GM12878 (cell line): ENCODE data around the gene GRIK2. TPM values are rescaled to one million over a fixed set of nuclear protein-coding genes. Genes with fewer than 3 reads are reported as not detected.

Experiments
- ATAC-seq: fragments of 200-7000 bp; cut with Tn5 transposase; 3 replicates; pipeline ENCODE4 v1.9.1; 2020; ENCODE audit warnings: mild to moderate bottlenecking, moderate library complexity
- BruUV-seq: library from RNA; stranded (reverse); fragments of 400-500 nt; replicated peaks from 2 replicates; lab custom pipeline; 2021; lab: Mats Ljungman, UMichigan
- CTCF ChIA-PET: fragments of 300-600 bp; sonication (Branson Sonifier 250); formaldehyde crosslinking; extraction: SDS; loops from one replicate; lab custom pipeline; 2021; ENCODE audit warnings: inconsistent platforms; lab: Yijun Ruan, JAX
- POLR2A ChIA-PET: fragments of 350-600 bp; formaldehyde crosslinking; extraction: SDS; loops from one replicate; lab custom pipeline; 2021; ENCODE audit warnings: inconsistent platforms; lab: Charles Lee
- RAD21 ChIA-PET: fragments of 300-600 bp; sonication (Branson Sonifier 250); formaldehyde crosslinking; loops from one replicate; lab custom pipeline; 2023; ENCODE audit warnings: antibody characterized with exemption; ENCODE audit not compliant: unreplicated experiment; lab: Charles Lee
- SMC1A ChIA-PET: fragments of 300-600 bp; sonication (Branson Sonifier 250); formaldehyde crosslinking; loops from one replicate; lab custom pipeline; 2023; ENCODE audit not compliant: unreplicated experiment, uncharacterized antibody; lab: Charles Lee
- DNase-seq: peaks from one replicate; pipeline ENCODE4 v3.0.0-alpha.2; 2011; ENCODE audit warnings: low read depth, low spot score
- FAIRE-seq: peaks from 3 replicates; lab custom pipeline; 2011; peaks lifted over from hg19 to GRCh38; lab: Jason Lieb, UNC
- H2AFZ ChIP-seq: 2 replicates; pipeline ENCODE4 v1.6.0; 2011; ENCODE audit warnings: low read depth, low read length, control low read depth; ENCODE audit not compliant: control insufficient read depth
- H3K27ac ChIP-seq: 2 replicates; pipeline ENCODE4 v1.5.1; 2011; ENCODE audit warnings: control low read depth; ENCODE audit not compliant: control insufficient read depth, insufficient read depth
- H3K27me3 ChIP-seq, 2 experiments: replicated peaks in 1 of 2; 2 replicates each; pipeline versions ENCODE4 v1.6.0 to v1.6.1; 2011; ENCODE audit warnings: low read length in 1 of 2; ENCODE audit not compliant: control insufficient read depth in 2 of 2, insufficient read depth in 2 of 2
- H3K36me3 ChIP-seq, 2 experiments: 2 replicates each; pipeline ENCODE4 v1.5.1; 2011; ENCODE audit warnings: low read length in 1 of 2; ENCODE audit not compliant: control insufficient read depth in 2 of 2, insufficient read depth in 2 of 2
- H3K4me1 ChIP-seq: 2 replicates; pipeline ENCODE4 v1.6.1; 2011; ENCODE audit warnings: mild to moderate bottlenecking, low read length, moderate library complexity, mixed read lengths; ENCODE audit not compliant: control insufficient read depth, insufficient read depth
- H3K4me2 ChIP-seq: 2 replicates; pipeline ENCODE4 v1.6.0; 2011; ENCODE audit warnings: control low read depth; ENCODE audit not compliant: control insufficient read depth, insufficient read depth
- H3K4me3 ChIP-seq: fragments of 200-600 bp; sonication (generic); 2 replicates; pipeline ENCODE4 v1.5.1; 2016
- H3K79me2 ChIP-seq: 2 replicates; pipeline ENCODE4 v1.6.0; 2011; ENCODE audit warnings: low read length; ENCODE audit not compliant: control insufficient read depth, insufficient read depth
- H3K9ac ChIP-seq: 2 replicates; pipeline ENCODE4 v1.8.0; 2011; ENCODE audit warnings: low read length, control low read depth, mixed read lengths; ENCODE audit not compliant: control insufficient read depth, insufficient read depth
- H3K9me3 ChIP-seq: replicated peaks from 3 replicates; pipeline ENCODE4 v1.5.1; 2011; ENCODE audit warnings: mild to moderate bottlenecking, low read length; ENCODE audit not compliant: control insufficient read depth, insufficient read depth
- H4K20me1 ChIP-seq: 2 replicates; pipeline ENCODE4 v1.6.0; 2011; ENCODE audit not compliant: control insufficient read depth, insufficient read depth
- BACH1 ChIP-seq: fragments of 450-650 bp; IDR thresholded peaks from 2 replicates; pipeline ENCODE4 v1.6.1; 2017; ENCODE audit warnings: mild to moderate bottlenecking, borderline replicate concordance
- CREM ChIP-seq: IDR thresholded peaks from 2 replicates; pipeline ENCODE4 v1.6.1; 2014; ENCODE audit warnings: antibody characterized with exemption, low read depth
- GABPA ChIP-seq: IDR thresholded peaks from 2 replicates; pipeline ENCODE4 v1.6.1; 2014; ENCODE audit warnings: antibody characterized with exemption, low read depth, mild to moderate bottlenecking, inconsistent platforms
- IKZF2 ChIP-seq, 2 experiments: fragments of 450-650 bp; IDR thresholded peaks; 2 replicates each; pipeline ENCODE4 v1.6.1; 2017; ENCODE audit warnings: mild to moderate bottlenecking in 2 of 2, moderate library complexity in 2 of 2
- NR2F1 ChIP-seq: fragments of 450-650 bp; conservative IDR thresholded peaks from 2 replicates; pipeline ENCODE4 v1.6.1; 2017; ENCODE audit warnings: mild to moderate bottlenecking
- SREBF2 ChIP-seq: IDR thresholded peaks from 2 replicates; pipeline ENCODE4 v1.6.1; 2012; ENCODE audit warnings: mild to moderate bottlenecking, low read length
- ZNF207 ChIP-seq: fragments of 450-650 bp; IDR thresholded peaks from 2 replicates; pipeline ENCODE4 v1.6.1; 2014; ENCODE audit warnings: antibody characterized with exemption, mild to moderate bottlenecking, borderline replicate concordance
- ZSCAN29 ChIP-seq: fragments of 450-650 bp; IDR thresholded peaks from 2 replicates; pipeline ENCODE4 v1.6.1; 2017; ENCODE audit warnings: mild to moderate bottlenecking, moderate library complexity
- WGBS: methylation state at CpG from one replicate; pipeline ENCODE4 v1.1.6; 2016; ENCODE audit warnings: low lambda C conversion rate; ENCODE audit not compliant: insufficient replicate concordance, insufficient coverage; ENCODE audit errors: missing lambda C conversion rate; 5-methylcytosine and 5-hydroxymethylcytosine counted together
- in situ Hi-C: fragments of 300-500 bp; cut with MboI; formaldehyde crosslinking; loops from 9 replicates; pipeline ENCODE4 v1.14.3; 2018; ENCODE audit warnings: mixed read lengths
- intact Hi-C: fragments of 100-400 bp; cut with micrococcal nuclease; formaldehyde crosslinking; loops from one replicate; pipeline ENCODE4 v1.14.2; 2022; ENCODE audit not compliant: unreplicated experiment
- polyA plus RNA-seq, 11 experiments: library from polyadenylated mRNA; depleted of rRNA in 4 of 11; unstranded in 6 of 11; stranded (reverse) in 5 of 11; fragments of >200 nt; fragmentation: Nextera tagmentation in 4 of 11; fragmentation: Illumina TruSeq in 1 of 11; extraction: Ambion mirVana in 4 of 11; extraction: Trizol in 1 of 11; gene quantifications; 1 replicate in 1 of 11; 2 replicates in 10 of 11; pipeline versions ENCODE4 v1.2.1 to v1.2.3, GENCODE V29; 2011 to 2016; ENCODE audit warnings: inconsistent platforms in 2 of 11, missing spikeins in 2 of 11, low read depth in 1 of 11
- total RNA-seq, 4 experiments: library from RNA; depleted of rRNA in 3 of 4; stranded (reverse); fragments of >200 nt in 3 of 4; fragmentation: Illumina TruSeq in 1 of 4; extraction: Trizol in 1 of 4; gene quantifications; 2 replicates each; pipeline versions ENCODE4 v1.2.1 to v1.2.3, GENCODE V29; 2013 to 2021
- TF ChIP-seq, protein P1 (sequence below): fragments of 450-650 bp; IDR thresholded peaks from 2 replicates; pipeline ENCODE4 v1.6.1; 2017; ENCODE audit warnings: low read depth, mild to moderate bottlenecking, moderate library complexity
- TF ChIP-seq, protein P2 (sequence below): fragments of 450-650 bp; formaldehyde crosslinking; IDR thresholded peaks from 2 replicates; pipeline ENCODE4 v1.4.0; 2020; ENCODE audit warnings: mild to moderate bottlenecking, moderate library complexity
- TF ChIP-seq, protein P3 (sequence below): fragments of 450-650 bp; IDR thresholded peaks from 2 replicates; pipeline ENCODE4 v1.6.1; 2018; ENCODE audit warnings: mild to moderate bottlenecking, low read depth, moderate library complexity; ENCODE audit not compliant: partially characterized antibody
- TF ChIP-seq, protein P4 (sequence below): fragments of 450-650 bp; IDR thresholded peaks from 2 replicates; pipeline ENCODE4 v1.6.1; 2014; ENCODE audit warnings: mild to moderate bottlenecking
- TF ChIP-seq, protein P5 (sequence below): fragments of 450-650 bp; IDR thresholded peaks from 2 replicates; pipeline ENCODE4 v1.6.1; 2016; ENCODE audit warnings: mild to moderate bottlenecking

GRIK2 gene
- total and polyA plus RNA-seq, 10 of the 15 experiments (the other 5 are each of a cell fraction or from before 2014, with no cell fraction given): not detected

DNA sequence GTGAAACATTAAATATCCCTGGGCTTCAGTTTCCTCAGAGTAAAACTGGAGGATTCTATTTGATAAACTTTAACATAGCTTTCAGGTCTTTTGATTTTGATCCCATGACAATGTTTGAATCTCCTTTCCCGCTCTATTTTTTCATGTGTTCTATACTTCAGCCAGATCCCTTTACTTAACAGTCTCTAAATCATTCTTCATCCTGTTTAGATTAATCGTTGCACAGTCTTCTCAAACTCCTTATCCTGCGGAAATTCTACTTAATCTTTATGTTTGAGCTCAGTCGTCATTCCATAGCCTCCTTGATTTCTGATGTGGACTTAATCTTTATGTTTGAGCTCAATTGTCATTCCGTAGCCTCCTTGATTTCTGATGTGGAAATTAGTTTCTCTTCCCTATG is 57.4 kb downstream of the GRIK2 start:
- no TSS peak for BruUV-seq
- in situ Hi-C loops: no loop called here

More for the DNA sequence above, 57.4 kb downstream of the GRIK2 start:
- no peaks in the 10 kb centered on the region for H3K9me3 ChIP-seq
- intact Hi-C loops: no loop called here
- no peaks in the 10 kb centered on the region for H3K4me1 ChIP-seq
- no peaks in the 10 kb centered on the region for H3K36me3 ChIP-seq
- ChIA-PET RAD21 (no interaction called here), POLR2A (no interaction called here), CTCF (interaction anchor here (0.9 kb wide), 1 partner anchor 22 kb away, joined by 3 read pairs; no protein-coding TSS in a partner anchor), SMC1A (interaction anchor here (1.2 to 1.4 kb wide), 2 partner anchors 8 to 227 kb away, joined by 3 read pairs; no protein-coding TSS in a partner anchor)
- H3K4me2 ChIP-seq: no peak overlapping the region
- H3K9ac ChIP-seq: no peak overlapping the region
- FAIRE-seq (no peak), ATAC-seq (no peak), DNase-seq (no peak)
- no peak overlapping the region for H3K27ac ChIP-seq
- H4K20me1 ChIP-seq: no peaks in the 10 kb centered on the region
- no peaks in the 10 kb centered on the region for H3K79me2 ChIP-seq
- no peak overlapping the region for H2AFZ ChIP-seq
- H3K27me3 ChIP-seq: no peaks in the 10 kb centered on the region
- WGBS: 44% methylated on average over 5 of the region's 5 CpGs
- no peak overlapping the region for H3K4me3 ChIP-seq
- TF ChIP-seq, protein P1, sequence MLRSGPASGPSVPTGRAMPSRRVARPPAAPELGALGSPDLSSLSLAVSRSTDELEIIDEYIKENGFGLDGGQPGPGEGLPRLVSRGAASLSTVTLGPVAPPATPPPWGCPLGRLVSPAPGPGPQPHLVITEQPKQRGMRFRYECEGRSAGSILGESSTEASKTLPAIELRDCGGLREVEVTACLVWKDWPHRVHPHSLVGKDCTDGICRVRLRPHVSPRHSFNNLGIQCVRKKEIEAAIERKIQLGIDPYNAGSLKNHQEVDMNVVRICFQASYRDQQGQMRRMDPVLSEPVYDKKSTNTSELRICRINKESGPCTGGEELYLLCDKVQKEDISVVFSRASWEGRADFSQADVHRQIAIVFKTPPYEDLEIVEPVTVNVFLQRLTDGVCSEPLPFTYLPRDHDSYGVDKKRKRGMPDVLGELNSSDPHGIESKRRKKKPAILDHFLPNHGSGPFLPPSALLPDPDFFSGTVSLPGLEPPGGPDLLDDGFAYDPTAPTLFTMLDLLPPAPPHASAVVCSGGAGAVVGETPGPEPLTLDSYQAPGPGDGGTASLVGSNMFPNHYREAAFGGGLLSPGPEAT: no peak
- TF ChIP-seq NR2F1: no peak
- TF ChIP-seq, protein P2, sequence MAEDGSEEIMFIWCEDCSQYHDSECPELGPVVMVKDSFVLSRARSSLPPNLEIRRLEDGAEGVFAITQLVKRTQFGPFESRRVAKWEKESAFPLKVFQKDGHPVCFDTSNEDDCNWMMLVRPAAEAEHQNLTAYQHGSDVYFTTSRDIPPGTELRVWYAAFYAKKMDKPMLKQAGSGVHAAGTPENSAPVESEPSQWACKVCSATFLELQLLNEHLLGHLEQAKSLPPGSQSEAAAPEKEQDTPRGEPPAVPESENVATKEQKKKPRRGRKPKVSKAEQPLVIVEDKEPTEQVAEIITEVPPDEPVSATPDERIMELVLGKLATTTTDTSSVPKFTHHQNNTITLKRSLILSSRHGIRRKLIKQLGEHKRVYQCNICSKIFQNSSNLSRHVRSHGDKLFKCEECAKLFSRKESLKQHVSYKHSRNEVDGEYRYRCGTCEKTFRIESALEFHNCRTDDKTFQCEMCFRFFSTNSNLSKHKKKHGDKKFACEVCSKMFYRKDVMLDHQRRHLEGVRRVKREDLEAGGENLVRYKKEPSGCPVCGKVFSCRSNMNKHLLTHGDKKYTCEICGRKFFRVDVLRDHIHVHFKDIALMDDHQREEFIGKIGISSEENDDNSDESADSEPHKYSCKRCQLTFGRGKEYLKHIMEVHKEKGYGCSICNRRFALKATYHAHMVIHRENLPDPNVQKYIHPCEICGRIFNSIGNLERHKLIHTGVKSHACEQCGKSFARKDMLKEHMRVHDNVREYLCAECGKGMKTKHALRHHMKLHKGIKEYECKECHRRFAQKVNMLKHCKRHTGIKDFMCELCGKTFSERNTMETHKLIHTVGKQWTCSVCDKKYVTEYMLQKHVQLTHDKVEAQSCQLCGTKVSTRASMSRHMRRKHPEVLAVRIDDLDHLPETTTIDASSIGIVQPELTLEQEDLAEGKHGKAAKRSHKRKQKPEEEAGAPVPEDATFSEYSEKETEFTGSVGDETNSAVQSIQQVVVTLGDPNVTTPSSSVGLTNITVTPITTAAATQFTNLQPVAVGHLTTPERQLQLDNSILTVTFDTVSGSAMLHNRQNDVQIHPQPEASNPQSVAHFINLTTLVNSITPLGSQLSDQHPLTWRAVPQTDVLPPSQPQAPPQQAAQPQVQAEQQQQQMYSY: no peak
- TF ChIP-seq CREM: no peak
- no peak for TF ChIP-seq ZNF207
- no peak for TF ChIP-seq BACH1
- no peak for TF ChIP-seq ZSCAN29
- TF ChIP-seq SREBF2: no peak
- TF ChIP-seq, protein P3, sequence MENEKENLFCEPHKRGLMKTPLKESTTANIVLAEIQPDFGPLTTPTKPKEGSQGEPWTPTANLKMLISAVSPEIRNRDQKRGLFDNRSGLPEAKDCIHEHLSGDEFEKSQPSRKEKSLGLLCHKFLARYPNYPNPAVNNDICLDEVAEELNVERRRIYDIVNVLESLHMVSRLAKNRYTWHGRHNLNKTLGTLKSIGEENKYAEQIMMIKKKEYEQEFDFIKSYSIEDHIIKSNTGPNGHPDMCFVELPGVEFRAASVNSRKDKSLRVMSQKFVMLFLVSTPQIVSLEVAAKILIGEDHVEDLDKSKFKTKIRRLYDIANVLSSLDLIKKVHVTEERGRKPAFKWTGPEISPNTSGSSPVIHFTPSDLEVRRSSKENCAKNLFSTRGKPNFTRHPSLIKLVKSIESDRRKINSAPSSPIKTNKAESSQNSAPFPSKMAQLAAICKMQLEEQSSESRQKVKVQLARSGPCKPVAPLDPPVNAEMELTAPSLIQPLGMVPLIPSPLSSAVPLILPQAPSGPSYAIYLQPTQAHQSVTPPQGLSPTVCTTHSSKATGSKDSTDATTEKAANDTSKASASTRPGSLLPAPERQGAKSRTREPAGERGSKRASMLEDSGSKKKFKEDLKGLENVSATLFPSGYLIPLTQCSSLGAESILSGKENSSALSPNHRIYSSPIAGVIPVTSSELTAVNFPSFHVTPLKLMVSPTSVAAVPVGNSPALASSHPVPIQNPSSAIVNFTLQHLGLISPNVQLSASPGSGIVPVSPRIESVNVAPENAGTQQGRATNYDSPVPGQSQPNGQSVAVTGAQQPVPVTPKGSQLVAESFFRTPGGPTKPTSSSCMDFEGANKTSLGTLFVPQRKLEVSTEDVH: no peak
- no peak for TF ChIP-seq GABPA
- TF ChIP-seq, protein P4, sequence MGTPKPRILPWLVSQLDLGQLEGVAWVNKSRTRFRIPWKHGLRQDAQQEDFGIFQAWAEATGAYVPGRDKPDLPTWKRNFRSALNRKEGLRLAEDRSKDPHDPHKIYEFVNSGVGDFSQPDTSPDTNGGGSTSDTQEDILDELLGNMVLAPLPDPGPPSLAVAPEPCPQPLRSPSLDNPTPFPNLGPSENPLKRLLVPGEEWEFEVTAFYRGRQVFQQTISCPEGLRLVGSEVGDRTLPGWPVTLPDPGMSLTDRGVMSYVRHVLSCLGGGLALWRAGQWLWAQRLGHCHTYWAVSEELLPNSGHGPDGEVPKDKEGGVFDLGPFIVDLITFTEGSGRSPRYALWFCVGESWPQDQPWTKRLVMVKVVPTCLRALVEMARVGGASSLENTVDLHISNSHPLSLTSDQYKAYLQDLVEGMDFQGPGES: no peak
- no peak for TF ChIP-seq IKZF2 (IDR thresholded peaks at IDR 0.05)
- TF ChIP-seq, protein P5, sequence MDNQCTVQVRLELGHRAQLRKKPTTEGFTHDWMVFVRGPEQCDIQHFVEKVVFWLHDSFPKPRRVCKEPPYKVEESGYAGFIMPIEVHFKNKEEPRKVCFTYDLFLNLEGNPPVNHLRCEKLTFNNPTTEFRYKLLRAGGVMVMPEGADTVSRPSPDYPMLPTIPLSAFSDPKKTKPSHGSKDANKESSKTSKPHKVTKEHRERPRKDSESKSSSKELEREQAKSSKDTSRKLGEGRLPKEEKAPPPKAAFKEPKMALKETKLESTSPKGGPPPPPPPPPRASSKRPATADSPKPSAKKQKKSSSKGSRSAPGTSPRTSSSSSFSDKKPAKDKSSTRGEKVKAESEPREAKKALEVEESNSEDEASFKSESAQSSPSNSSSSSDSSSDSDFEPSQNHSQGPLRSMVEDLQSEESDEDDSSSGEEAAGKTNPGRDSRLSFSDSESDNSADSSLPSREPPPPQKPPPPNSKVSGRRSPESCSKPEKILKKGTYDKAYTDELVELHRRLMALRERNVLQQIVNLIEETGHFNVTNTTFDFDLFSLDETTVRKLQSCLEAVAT: no peak
